Activated CD8-positive, alpha-beta memory T cell treated with anti-CD3 and anti-CD28 coated beads, Interleukin-2, amount 50 U/mL, for 48 hours (primary cell): ENCODE data around the gene GRID1.
"Not testable (repeated sequence)": the region's sequence is repeated elsewhere in the genome, so short reads cannot be mapped to it uniquely, and the experiment has no call there.

Source experiments
- DNase-seq: peaks from one replicate; pipeline ENCODE4 v3.0.0-alpha.2; 2020

GRID1 gene

DNA sequence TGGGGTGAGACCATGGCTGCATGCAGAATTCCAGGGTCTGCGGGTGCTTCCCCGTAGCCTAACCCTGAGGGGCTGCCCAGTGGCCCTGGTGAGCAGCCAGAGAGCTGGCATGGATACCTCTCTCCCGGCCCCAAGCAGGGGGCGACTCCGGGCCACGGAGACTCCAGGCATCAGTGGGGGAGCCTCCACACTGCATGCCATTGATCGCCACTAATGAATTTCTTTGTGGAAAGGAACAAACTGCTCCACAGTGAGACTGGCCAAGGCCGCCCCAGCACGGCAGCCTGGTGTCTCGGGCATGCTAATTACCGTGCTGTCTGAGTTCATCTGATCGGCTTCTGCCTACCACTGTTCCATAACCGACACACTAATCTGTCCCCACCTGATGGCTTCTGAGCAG, 184.4 kb downstream of the GRID1 start:
- no peak for DNase-seq

DNA sequence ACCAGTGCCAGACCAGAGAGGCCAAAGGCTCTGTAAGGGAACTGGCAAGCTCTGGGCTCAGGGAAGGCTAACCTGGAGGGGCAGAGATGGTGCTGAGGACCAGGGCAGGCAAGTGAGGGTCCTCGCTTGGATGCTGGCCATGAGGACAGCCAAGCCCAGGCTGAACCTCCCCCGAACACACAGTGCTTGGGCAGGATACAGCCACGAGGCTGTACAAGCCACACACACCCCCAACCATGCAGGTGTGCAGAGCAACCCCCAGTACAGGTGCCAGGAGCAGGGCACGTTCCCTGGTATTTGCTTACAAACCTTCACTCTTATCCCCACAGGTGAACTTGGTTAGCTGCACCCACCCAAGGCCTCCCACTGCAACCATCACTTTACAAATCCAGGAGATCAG, 185.7 kb downstream of the GRID1 start:
- DNase-seq = no peak

DNA sequence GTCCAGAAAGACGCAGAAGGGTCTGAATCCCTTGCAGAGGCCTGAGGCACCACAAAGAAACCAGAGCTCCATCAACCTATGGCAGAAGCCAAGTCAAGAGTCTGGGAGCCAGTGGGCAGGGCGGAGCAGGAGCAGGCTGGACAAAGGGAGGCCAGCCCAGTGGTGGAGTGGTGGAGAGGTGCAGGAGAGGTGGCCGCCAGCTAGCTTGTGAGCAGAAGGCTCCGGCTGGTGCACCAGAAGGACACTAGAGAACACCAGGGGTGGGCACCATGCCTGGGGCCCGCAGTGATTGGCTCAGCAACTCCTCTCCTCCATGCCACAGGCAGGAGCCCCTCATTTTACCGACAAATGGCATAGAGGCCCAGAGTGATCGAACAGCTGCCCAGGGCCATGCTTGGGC, 186.6 kb downstream of the GRID1 start:
- no peak for DNase-seq

DNA sequence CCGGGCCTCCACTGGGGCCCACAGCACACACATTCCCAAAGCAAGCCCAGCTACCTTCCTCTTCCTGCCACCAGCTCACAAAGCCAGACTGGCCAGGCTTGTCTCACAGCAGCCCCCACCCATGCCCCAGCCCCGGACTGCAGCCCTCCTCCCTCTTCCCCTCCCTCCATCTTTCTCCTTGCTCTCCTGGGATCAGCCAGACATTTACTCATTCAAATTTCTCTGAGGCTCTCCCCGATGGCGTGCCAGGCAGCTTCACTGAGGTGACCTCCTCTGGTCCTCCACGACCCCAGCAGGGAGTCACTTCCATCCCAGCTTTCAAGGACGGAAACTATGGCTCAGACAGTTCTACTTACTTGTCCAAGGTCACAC, 187.5 kb downstream of the GRID1 start:
- no peak for DNase-seq

DNA sequence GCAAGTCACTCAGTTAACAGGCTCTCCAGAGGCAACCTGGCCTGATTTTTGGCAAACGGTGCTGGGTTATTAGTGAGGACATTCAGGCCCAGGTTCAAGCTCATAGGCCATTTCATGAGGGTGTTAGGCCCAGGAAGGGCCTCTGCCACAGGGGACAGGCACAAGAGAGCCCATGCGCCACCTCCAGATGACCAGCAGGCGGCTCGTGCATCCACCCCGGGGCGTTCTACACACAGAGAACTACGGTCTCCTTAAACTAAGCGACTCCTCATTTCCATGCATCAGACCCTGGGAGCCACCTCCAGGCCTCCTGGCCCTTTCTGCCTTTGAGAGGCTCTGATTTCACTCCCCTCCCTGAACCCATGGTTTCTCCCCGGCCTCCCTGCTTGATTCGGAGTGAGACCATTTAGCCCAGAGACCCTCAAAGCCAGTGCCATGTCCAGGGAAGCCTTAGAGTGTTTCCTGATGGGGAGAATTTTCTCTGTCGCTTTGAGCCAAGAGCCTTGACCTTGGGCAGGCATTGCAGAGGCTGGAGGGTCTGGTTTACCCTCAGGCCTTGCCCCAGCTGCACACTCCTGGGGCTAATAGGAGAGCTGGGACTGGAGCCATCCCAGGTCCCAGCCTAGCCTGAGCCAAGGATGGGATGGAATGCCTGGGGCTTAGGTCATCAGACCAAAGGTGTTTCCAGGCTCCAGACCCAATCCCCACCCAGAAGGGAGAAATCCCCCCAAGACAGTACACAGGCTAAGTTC, 188.0 kb downstream of the GRID1 start:
- DNase-seq = no peak

DNA sequence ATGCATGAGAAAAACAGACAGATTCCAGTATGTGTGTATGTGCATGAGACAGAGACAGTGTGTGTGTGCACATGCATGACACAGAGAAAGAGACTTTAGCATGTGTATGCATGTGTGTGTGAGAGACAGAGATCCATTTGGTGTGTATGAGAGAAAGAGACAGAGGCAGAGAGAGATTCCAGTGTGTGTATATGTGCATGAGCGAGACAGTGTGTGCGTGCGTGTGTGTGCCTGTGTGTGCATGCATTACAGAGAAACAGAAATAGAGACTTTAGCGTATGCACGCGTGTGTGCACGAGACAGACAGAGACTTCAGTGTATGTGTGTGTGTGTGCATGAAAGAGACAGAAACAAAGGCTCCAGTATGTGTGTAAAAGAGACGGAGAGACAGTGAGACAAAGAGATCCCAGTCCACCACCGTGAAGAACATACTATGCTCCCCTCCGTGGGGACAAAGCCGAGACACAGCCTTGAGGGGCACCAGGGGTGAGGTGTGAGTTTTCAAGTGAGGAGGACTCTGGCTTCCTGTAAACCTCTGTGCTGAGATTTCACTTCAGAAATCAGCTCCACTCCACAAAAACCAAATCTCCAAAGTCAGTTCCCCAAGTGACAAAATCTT, 188.9 kb downstream of the GRID1 start:
- no peak for DNase-seq

DNA sequence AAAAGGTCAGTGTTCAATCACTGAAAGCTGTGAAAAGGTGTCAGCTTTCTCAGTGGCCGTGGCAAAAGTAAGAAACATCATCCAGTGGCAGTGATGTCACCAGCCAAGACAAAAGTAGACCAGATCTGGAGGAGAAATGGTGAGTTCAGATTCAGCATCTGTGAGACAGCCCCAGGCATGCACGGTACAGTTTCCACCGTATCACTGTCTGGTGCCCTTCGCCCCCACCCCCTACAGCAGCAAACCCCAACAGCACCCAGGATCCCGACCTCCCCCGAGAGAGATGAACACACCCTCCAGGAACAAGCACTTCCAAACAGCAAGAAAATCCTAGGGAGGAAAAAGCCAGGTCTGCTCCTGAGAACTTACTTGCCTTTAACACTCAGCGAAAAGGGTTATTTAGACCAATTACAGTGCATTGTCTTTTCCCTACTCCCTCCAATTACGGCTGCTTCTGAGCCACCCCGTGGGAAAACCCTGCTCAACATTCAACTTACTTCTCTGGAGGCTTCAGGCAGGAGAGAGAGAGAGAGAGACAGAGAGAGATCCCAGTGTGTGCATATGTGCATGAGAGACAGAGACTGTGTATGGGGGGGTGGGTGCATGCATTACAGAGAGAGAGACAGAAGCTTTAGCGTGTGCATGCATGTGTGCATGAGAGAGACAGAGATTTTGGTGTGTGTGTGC, 189.6 kb downstream of the GRID1 start:
- no peak for DNase-seq

DNA sequence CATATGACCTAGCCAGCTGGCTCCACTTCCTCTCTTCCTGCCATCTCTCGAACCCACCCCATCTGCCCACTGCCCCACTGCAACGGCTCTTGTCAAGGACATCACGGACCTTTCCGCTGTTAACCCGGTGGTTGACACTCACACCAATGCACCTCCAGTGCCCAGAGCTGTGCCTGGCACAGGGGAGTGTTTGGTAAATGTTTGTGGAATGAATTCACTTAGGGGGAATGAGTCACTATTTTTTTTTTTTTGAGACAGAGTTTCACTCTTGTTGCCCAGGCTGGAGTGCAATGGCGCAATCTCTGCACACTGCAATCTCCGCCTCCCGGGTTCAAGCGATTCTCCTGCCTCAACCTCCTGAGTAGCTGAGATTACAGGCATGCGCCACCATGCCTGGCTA, 191.1 kb downstream of the GRID1 start:
- DNase-seq = not testable (repeated sequence)

DNA sequence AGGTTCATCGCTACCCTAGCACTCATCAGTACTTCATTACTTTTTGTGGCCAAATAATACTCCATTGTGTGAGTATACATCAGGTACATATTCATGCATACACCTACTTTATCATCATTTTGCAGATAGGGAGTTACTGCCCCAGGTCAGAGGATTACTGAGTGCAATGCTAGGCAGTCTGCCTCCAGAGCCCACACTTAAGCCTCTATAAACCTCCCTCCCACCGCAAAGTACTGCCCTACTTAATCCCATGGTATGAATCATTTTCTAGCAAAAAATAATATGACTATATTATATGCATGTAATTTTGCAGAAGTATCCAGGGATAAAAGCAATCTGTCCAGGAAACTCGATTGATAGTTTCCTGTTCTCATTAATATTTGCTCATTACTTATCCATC, 194.3 kb downstream of the GRID1 start:
- no peak for DNase-seq

DNA sequence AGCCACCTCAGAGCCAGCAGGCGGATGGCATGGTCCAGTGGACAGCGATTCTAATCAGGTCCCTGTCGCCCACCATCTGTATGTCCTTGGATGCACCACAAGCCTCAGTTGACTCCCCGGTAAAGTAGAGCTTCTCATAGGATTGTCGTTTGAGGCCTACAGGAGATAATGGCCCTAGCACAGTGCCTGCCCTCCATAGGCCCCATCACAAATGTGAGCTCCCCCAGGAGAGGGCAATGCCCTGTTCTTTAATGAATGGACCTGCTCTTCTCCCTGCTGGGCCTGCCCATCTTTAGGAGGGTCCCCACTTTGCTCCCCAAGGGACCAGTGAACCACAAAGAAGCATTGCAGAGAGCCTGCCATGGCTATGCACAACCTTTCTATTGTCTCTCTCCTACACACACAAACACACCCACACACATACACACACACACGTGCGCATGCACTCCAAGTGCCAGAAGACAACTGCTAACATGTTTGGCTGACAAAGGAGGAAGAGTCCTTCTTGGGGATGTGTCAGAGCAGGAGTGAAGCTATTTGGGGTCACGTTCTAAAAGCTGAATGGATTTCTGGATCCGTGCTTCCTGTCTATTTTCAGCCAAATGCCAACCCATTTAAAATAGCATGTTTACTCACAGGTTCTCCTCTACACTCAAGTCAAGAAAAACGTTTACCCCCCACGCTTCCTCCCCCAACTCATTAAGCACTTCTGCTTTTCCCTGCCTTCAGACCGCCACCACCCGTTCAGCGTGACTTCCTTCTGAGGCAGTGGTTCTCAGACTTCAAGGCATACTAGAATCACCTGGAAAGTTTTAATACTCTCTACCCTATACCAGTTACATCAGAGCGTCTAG, 196.1 kb downstream of the GRID1 start:
- no peak for DNase-seq

DNA sequence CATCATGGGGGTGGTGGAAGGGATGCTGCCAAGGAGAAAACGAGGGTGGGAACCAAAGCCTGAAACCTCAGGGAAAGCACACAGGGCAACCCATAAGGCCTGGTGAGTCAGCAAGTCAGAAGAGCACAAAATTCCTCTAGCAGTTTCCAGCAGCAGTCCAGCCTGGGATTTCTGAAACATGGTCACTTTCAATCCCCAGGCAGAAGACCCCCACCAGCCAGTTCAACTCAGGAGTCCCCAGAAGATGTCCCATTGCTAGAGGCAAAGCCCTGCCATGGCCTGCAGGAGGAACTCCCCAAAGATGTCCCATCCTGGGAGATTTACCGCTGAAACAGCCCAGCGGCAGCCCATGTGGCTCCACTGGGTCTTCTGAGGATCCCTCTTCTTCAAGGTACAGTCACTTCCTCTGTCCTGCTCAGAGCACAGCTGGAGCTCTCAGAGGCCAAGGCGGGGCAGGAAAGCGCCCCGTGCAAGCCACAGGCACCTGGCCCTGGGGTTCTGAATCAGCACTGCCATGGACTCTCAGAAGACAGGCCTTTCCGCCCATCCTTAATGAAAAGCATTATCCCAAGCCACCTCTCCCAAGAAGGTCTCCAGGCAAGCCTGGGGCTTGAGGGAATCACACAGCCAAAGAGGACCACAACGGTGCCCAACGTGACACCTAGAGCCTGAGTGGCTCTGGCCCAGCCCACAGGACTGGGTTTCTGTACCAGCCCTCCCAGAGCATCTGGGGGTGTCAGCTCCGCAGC, 196.9 kb downstream of the GRID1 start:
- DNase-seq = no peak

DNA sequence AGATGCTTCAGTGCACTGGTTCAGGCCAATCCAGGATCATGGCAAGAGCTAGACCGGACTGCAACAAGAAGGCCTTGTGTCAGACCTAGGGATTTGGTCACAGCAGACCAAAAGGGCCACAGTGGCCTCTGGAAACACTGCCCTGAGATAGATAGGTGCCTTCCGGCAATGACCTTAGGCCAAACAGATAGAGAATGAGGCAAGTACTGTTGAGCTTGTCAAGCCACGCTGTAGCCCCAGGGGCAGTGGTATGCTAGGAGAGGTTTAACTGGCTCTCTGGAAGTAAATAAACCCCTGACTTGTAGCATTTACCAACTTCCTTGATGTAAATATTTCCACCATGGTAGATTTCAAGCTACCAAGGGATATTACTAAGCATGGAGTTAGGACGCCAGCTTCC, 197.5 kb downstream of the GRID1 start:
- no peak for DNase-seq

DNA sequence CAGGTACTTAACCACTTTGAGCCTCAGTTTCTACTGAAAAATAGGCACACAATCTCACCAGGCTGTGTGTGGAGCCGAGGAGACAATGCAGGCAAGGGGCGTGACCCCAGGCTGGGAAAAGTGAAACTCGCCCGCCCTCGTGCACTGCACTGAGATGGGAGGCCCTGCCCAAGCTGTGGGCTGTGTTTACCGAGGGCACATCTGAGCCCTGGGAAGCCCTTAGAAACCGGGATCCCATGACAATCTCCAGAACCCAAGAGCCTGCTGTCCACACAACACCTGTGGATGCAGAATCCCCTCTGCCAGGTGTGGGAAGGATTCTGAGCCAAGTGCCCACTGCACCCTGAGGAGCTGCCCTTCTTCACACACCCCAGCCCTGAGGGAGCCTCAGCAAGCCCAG, 198.3 kb downstream of the GRID1 start:
- DNase-seq = no peak

DNA sequence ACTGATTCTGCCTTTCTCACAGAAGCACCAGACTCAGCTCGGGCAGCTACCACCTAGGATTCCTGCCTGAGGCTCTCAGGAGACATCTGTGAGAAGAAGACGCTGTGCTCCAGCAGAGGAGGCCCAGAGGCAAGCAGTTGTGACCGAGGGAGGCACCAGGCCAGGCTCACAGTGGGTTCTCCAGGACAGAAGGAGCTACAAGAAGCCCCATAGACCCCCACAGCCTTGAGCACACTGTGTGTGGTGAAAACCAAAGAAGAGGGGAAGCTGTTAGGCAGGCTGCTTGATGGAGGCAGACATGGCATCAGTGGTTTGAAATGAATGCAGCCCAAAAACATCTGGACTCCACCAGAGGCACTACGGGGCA, 198.8 kb downstream of the GRID1 start:
- no peak for DNase-seq

DNA sequence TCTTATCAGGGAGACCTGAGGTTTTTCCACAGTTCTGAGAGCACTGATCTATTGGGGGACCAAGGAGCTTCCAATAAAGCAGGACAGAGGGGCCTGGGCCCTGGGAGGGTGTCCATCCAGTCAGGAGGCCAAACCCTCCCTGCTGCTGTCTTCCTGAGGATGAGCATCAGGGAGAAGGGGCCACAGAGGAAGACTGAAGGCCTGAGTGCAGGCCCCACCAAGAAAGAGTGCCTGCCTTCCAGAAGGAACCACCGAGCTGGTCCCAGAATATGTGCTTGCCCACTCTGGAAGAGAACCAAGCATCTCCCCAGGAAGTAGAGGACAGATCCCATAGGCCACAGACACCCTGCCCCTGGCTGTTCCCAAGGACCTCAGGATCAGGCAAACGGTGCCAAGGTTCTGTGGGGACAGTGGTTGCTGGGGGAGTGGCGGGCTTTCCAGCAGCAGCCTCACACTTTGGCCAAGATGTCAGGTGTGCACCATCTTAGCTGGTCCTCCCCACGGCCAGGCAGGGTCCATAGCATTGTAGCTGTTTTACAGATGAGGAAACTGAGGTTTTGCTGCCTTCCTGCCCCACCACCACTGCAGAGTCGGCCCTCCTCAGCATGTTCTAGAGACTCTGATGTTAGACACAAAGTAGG, 199.4 kb downstream of the GRID1 start:
- no peak for DNase-seq

DNA sequence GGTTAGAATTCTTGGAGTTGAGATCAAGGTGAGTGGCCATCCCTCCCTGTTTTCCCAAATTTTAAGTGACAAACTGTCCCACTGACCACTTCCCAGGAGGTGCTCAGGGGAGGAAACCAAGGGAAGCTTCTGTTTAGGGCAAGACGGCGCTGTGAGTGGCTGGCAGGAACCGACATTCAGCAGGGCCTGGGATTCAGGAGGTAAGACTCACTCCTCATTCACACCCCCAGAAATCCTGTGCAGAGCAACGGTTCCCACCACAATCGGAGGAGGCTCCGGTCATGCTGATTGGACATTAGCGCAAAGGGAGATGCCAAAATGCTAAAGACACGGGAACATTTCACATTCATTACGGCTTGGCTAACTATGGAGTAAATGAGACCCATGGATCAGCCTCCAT, 200.9 kb downstream of the GRID1 start:
- DNase-seq = no peak

DNA sequence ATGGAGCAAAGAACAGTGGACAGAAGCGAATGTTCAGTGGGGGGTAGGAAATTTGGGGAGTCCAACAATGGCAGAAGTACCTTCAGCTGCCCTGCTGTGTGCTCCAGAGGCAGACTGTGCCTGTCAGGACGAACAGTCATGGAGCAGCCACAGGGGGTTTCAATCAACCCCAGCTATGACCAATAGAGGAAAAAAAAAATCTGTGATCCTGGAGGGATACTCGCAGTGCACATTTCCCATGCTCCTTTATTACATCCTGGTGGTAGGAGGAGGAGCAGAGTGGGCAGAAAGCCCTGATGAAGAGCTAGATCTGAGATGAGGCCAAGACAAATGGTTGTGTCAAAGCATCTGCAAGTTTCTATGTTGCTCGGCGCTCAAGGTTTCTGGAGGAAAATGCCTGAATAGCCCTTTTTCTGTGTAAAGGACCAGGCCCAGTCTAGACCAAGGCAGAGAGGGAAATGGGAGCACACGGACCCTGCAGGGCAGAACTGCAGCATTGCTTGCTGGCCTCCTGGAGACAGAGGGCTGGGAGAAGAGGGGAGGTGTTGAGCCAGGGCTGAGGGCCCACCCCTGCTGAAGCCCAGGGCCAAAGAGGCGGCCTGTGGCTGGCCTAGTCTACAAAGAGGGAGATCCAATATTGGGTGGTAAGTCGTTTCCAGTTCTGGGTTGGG, 201.5 kb downstream of the GRID1 start:
- DNase-seq = no peak

DNA sequence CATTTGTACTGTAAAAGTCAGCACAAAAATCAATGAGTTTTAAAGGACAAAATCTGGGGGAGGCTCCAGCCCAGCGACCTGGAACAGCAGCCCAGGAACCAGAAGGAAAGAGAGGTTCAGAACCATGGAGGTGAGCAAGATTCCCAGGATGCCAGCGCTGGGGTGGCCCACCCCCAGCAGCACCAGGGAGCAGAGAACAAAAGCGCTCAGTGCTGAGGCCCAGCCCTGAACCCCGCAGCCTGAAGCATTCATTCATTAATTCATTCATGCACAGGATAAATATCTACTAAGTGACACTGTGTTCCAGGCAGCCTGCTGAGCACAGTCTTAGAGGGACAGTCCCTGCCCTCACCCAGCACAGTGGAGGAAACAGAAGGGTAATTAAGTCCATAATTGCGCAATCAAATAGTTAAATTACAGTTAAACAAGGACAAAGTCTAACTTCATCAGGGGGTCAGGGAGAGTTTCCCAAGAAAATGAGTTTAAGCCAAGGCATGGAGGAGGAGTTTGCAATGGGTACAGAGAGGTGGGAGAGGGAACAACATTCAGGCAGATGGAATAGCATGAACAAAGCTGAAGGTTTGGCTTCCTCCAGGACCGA, 202.3 kb downstream of the GRID1 start:
- DNase-seq = no peak

DNA sequence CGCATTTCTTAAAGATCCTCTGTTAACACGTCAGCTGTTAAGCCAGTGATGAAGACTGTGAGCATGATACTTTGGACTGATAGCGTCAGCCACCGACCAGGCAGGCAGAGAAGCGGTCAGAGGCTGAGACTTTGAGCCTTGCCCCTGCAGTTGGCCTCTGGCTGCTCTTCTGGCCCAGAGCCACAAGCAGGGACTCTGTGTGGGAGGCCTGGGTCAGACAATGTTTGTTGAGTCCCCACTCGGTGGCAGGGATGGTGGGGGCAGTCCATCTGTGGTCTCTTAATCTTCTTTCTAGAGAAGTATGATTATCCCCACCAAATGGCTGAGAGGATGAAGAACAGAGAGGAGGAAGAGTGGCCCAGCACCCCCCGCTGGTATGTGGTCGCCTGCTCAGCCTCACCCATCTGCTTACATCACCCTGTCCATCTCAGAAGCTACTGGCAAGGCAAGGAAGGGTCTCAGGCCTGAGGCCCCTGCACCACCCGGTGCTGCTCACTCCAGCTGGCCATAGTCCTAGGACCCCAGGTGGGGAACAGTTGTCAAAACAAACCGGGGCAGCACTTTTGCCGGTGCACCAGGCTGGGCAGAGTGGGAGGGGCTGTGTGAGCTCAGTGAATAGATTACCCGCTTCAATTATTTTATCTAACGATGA, 202.9 kb downstream of the GRID1 start:
- no peak for DNase-seq

DNA sequence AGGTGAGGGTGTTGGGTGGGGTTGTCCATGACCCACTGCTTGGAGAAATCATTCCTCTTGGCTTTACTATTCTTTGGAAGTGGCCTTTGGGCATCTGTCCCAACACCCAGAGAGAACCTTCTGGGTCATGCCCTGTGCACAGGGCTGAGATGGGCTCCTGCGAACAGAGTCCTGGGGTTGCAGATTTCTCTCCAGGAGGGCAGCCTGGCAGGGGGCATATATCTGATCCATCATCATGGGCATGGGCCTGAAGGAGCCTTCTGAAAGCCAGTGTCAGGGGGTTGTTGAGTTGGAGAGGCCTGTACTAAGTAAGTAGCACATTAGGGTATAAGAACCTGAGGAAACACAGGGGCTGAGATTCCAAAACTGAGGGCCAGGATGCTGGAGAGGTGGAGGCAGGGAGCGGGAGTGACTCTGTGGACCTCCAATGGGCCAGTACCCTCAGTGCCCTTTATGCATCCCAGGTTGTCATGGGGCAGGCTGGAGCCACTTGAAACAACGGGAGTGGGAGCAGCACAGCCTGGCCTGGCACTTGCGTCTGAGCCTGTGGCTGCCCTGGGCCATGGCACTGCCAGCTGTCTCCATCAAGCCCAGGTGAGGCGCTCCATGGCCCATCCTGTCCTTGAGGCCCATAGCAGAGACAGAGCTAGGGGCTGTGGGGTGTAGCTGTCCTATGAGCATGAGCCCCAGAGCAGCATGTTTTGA, 203.7 kb downstream of the GRID1 start:
- no peak for DNase-seq
